ENCODE data around the gene SORCS2. TPM values are rescaled to one million over a fixed set of nuclear protein-coding genes. Genes with fewer than 3 reads are reported as not detected.
A peak's percentile ranks its signal among the peaks of the same experiment; 100 is the strongest.

Gene SORCS2
- total RNA-seq, 2 donors from 2014 or later: 0.05 to 0.07 TPM

DNA sequence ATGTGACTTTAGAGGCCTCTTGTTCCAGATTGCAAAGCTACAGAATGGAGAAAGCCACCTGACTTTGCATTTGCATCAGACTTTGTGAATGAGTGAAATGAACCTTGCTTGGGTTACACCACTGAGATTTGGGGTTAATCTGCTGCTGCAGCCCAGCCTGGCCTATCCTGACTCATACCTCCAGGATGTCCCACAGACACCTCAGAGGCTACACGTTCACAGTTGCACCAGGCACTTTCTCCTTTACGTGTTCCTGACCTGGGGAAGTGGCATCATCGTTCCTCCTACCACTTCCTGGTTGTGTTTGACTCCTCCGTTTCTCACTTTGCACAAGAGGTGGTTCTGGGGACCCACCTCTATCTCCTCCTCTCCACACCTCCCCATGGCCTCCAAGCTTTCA lies 9.2 kb upstream of the SORCS2 start:
- Mint-ChIP-seq H3K27me3 (ENCODE audit: low read depth) (peaks cover 15% of the 10 kb centered on the region), H3K9me3 (peaks cover 11 to 13% of the 10 kb centered on the region in 2 donors), H3K4me3 (peak overlapping the region; percentile 35 to 47), H3K36me3 (ENCODE audit: insufficient read depth in 2 of 2) (peaks cover 9 to 10% of the 10 kb centered on the region in 2 donors), H3K27ac (no peak overlapping the region), H3K4me1 (ENCODE audit: low read depth) (peaks cover 14% of the 10 kb centered on the region)
- ATAC-seq (replicated peaks in 1 of 2) (peak; percentile 98 to 100), DNase-seq (peak; percentile 59 to 69)

DNA sequence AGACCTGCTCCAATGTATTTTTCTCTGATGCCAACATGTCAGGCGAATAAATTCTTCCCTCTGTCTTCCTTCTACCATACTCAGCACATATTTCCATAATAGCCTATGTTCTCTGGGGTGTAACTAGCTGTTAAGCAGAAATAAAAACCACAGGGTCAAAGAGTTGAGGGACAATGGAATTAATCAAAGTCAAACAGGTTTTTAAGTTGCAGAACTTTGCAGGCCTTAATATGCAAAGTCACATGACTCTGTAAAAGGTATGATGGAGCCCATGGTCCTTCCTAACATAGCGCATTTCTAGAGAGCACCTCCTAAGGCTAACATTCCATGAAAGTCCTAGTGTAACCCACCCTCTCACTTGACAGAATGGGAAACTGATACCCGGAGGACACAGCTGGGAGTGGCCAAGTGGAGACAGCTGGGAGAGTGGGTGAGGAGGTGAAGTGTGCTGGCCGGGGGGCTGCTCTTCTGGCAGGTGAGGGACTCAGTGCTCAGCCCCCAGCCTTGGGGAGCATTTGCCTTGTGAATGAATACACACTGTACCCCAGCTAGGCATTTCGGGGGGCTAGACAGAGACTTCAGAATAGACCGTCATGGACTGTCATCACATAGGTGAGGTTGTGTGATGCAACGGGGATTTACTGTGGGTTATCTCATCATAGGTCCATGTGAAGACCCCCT lies 8.4 kb upstream of the SORCS2 start:
- H3K27ac Mint-ChIP-seq: no peak overlapping the region
- H3K9me3 Mint-ChIP-seq: peaks cover 11 to 13% of the 10 kb centered on the region in 2 donors
- peaks cover 15% of the 10 kb centered on the region for H3K27me3 Mint-ChIP-seq (ENCODE audit: low read depth)
- DNase-seq: no peak
- ATAC-seq (replicated peaks in 1 of 2): no peak
- H3K36me3 Mint-ChIP-seq (ENCODE audit: insufficient read depth in 2 of 2): peaks cover 9 to 10% of the 10 kb centered on the region in 2 donors
- H3K4me3 Mint-ChIP-seq: no peak overlapping the region
- H3K4me1 Mint-ChIP-seq (ENCODE audit: low read depth): peaks cover 14% of the 10 kb centered on the region

DNA sequence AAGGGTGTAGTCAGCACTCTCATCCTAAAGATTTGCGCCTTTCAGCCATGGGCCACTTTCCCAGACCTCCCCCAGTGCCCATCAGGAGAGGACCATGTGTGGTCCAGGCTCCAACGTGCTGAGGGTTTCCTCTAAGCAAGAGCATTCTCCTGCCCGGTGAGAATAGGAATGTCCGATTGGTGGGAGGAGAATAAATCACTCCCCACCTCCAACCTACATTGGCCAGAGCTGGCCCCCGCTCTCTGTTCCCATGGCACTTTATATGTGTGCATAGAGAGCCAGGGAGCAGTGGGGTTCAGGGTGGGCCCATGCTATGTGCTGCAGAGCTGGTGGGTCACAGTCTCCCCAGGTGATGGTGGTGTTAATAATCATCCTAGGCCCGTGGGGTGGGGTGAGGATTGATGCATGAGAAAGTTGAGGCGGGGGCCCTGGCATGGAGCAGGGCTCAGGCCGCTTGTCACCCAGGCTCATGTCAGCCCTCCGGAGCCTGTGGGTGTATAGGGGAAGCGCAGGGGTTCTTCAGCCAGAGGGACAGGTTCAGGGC lies 6.8 kb upstream of the SORCS2 start:
- no peak for DNase-seq
- Mint-ChIP-seq H3K27ac (no peak overlapping the region), H3K9me3 (peaks cover 6 to 8% of the 10 kb centered on the region in 2 donors), H3K4me3 (no peak overlapping the region), H3K36me3 (ENCODE audit: insufficient read depth in 2 of 2) (peaks cover 5 to 6% of the 10 kb centered on the region in 2 donors), H3K4me1 (ENCODE audit: low read depth) (peaks cover 14% of the 10 kb centered on the region), H3K27me3 (ENCODE audit: low read depth) (peaks cover 30% of the 10 kb centered on the region)
- no peak for ATAC-seq (replicated peaks in 1 of 2)

DNA sequence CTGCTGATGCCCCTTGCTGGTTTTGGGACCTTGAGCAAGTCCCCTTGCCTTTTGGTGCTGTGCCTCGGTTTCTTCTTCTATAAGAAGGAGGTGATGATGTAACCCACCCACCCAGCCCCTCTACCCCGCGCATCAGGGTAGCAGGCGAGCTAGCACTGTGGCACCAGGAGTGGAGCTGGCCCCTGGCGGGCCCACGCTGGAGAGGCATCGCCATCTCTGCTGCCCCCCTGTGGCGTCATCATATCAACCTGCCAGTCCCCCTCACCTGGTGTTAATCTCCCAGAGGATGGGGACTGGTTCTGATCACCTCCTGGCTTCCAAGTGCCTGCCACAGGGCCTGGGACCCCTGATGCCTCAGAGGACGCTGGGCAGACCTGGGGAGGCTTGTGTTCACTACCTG lies 6.3 kb upstream of the SORCS2 start:
- ATAC-seq (replicated peaks in 1 of 2): no peak
- Mint-ChIP-seq H3K4me3 (no peak overlapping the region), H3K36me3 (ENCODE audit: insufficient read depth in 2 of 2) (peaks cover 5 to 6% of the 10 kb centered on the region in 2 donors), H3K4me1 (ENCODE audit: low read depth) (peaks cover 14% of the 10 kb centered on the region), H3K27ac (no peak overlapping the region), H3K27me3 (ENCODE audit: low read depth) (peaks cover 32% of the 10 kb centered on the region), H3K9me3 (peaks cover 6 to 7% of the 10 kb centered on the region in 2 donors)
- peak; percentile 29 to 32 for DNase-seq

DNA sequence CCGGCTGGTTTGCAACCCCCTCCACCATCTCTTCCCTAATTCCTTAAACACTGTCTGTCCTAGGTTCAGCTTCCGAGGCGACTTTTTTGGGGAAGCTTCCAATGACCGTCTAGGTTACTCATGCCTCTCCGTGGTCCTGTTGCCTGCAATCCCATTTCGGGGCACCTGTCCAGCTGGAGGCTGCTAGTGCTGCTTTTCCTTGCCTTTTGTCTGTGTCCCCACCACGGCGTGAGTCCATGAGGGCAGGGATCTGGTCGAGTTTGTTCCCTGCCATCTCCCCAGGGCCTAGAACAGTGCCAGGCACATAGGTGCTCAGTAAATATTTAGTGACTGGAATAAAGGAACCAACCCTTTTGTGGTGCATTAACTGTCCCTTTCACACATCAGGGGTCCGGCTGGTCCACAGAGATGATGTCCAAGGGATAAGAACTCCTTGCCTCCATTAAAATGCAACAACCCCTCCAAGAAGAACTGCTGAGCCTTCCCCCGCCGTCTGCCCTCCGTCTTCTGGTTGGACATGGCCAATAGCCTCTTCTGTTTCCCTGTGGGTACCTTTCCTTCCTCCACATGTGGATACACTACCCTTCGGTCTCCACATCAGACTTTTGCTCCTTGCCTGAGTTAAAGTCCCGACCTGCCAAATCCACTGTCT lies 5.7 kb upstream of the SORCS2 start:
- peaks cover 5 to 6% of the 10 kb centered on the region in 2 donors for H3K36me3 Mint-ChIP-seq (ENCODE audit: insufficient read depth in 2 of 2)
- H3K27ac Mint-ChIP-seq: no peak overlapping the region
- DNase-seq: no peak
- peaks cover 32% of the 10 kb centered on the region for H3K27me3 Mint-ChIP-seq (ENCODE audit: low read depth)
- peaks cover 14% of the 10 kb centered on the region for H3K4me1 Mint-ChIP-seq (ENCODE audit: low read depth)
- no peak overlapping the region for H3K4me3 Mint-ChIP-seq
- no peak for ATAC-seq (replicated peaks in 1 of 2)
- peaks cover 4 to 6% of the 10 kb centered on the region in 2 donors for H3K9me3 Mint-ChIP-seq

DNA sequence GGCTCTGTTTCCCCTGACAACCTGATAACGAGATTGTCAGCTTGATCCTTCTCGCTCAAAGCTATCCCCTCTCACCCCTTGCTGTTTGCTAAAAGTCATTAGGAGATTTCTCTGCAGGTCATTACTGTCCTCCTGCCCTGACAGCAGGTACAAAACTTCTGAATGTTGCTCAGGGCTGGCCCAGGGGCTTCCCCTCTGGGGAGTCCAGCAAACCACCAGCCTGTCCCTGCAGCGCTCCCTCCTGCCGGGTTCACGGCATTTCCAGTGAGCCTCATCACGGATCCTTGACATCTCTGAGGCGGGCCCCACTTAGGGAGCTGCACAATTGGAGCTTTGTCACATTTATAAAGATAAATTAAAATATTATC lies 5.2 kb upstream of the SORCS2 start:
- no peak overlapping the region for H3K27ac Mint-ChIP-seq
- H3K9me3 Mint-ChIP-seq: peaks cover 4 to 5% of the 10 kb centered on the region in 2 donors
- DNase-seq: no peak
- H3K36me3 Mint-ChIP-seq (ENCODE audit: insufficient read depth in 2 of 2): peaks cover 5 to 6% of the 10 kb centered on the region in 2 donors
- H3K27me3 Mint-ChIP-seq (ENCODE audit: low read depth): peaks cover 32% of the 10 kb centered on the region
- H3K4me3 Mint-ChIP-seq: no peak overlapping the region
- no peak for ATAC-seq (replicated peaks in 1 of 2)
- H3K4me1 Mint-ChIP-seq (ENCODE audit: low read depth): peaks cover 14% of the 10 kb centered on the region

DNA sequence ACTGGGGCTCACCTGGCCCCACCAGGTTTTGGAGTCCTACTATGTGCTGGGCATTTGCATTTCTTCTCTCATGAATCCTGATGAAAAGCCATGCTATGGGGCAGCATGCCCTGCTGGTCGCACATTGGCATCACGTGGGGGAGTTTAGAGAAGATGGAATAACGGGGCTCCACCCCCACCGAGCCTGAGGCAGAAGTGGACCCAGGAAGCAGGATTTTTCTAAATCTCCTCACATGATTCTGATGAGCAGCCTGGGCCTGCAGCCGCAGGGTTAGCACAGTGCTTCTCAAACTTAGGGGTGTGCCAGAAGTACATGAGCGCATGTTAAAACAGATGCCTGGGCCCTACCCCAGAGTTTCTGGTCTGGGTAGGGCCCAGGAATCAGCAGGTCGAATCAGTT lies 4.6 kb upstream of the SORCS2 start:
- DNase-seq (no peak), ATAC-seq (replicated peaks in 1 of 2) (no peak)
- H3K4me1 Mint-ChIP-seq (ENCODE audit: low read depth): peaks cover 12% of the 10 kb centered on the region
- no peak overlapping the region for H3K4me3 Mint-ChIP-seq
- peaks cover 4% of the 10 kb centered on the region in 2 donors for H3K9me3 Mint-ChIP-seq
- H3K27ac Mint-ChIP-seq: no peak overlapping the region
- peaks cover 32% of the 10 kb centered on the region for H3K27me3 Mint-ChIP-seq (ENCODE audit: low read depth)
- peaks cover 4 to 5% of the 10 kb centered on the region in 2 donors for H3K36me3 Mint-ChIP-seq (ENCODE audit: insufficient read depth in 2 of 2)

DNA sequence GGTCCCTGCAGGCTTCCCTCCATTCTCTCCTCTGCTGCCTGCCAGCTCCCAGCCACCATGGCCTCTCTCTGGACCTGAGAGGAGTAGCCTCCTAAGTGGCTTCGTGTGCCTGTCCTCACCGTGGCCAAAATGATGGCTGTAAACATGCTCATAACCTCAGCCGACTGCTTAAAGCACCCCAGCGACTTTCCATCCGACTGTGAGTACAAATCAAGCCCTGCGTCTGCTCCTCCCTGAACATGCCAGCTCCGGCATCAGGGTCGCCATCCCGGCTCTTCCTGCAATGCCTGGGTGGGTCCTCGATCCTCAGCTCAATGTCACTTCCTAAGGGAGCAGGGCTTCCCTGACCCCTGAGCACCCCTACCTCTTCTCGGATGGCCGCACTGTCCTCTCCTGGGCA lies 3.3 kb upstream of the SORCS2 start:
- H3K27me3 Mint-ChIP-seq (ENCODE audit: low read depth): peaks cover 32% of the 10 kb centered on the region
- H3K9me3 Mint-ChIP-seq: no peaks in the 10 kb centered on the region
- H3K36me3 Mint-ChIP-seq (ENCODE audit: insufficient read depth in 2 of 2): peaks cover 0 to 1% of the 10 kb centered on the region in 2 donors

DNA sequence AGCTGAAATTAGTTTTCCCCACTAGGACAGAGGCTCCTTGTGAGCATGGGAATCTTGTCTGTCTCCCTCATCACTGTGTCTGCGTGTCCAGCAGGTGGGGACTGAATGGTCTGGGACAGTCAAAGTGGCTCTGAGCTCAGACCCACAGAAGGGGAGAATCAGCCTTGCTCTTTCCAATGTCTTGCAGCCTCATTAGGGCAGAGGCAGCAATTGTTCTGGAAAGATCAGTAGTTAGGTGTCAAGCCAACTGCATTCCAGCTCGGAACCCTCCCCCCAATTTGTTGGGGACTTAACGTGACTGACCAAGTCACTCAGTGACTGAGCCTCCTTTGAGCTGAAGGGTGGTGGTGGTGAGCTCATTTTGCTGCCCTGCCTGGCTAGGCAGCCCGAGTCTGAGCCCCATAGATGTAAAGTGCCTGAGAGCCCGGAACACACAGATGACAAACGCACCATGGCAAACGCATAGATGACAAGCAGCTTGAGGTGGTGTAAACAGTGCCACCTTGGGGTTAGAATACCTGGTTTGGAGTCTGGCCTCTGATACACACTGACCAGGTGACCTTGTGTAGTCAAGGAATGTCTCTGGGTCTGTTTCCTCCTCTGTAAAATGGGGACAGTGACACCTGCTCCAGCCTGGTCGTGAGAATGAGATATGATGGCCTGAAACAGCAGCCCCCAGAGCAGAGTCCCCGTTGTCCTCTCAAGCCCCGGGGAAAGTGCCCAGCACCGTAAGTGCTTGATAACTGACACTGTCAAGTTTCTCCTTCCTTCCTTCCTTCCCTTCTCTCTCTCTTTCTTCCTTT lies 2.7 kb upstream of the SORCS2 start:
- H3K4me1 Mint-ChIP-seq (ENCODE audit: low read depth): no peaks in the 10 kb centered on the region
- H3K4me3 Mint-ChIP-seq: no peak overlapping the region
- H3K9me3 Mint-ChIP-seq: no peaks in the 10 kb centered on the region
- H3K36me3 Mint-ChIP-seq (ENCODE audit: insufficient read depth in 2 of 2): peaks cover 0 to 1% of the 10 kb centered on the region in 2 donors
- no peak for DNase-seq
- H3K27me3 Mint-ChIP-seq (ENCODE audit: low read depth): peaks cover 32% of the 10 kb centered on the region
- no peak for ATAC-seq (replicated peaks in 1 of 2)
- no peak overlapping the region for H3K27ac Mint-ChIP-seq

More for the DNA sequence above, 3.3 kb upstream of the SORCS2 start:
- DNase-seq: no peak
- no peak for ATAC-seq (replicated peaks in 1 of 2)
- H3K27ac Mint-ChIP-seq: no peak overlapping the region
- H3K4me1 Mint-ChIP-seq (ENCODE audit: low read depth): no peaks in the 10 kb centered on the region
- no peak overlapping the region for H3K4me3 Mint-ChIP-seq

DNA sequence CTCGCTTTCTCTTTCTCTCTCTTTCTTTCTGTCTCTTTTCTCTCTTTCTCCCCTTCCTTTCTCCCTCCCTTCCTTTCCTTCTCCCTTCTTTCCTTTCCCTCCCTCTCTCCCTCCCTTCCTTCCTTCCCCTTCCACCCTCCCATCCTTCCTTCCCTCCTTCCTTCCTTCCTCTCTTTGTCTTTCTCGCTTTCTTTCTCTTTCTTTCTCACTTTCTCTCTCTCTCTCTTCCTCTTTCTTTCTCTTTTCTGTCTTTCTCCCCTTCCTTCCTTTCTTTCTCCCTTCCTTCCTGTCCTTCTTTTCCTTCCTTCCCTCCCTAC lies 2.1 kb upstream of the SORCS2 start:
- DNase-seq (no peak), ATAC-seq (replicated peaks in 1 of 2) (no peak)
- Mint-ChIP-seq H3K27me3 (ENCODE audit: low read depth) (peaks cover 32% of the 10 kb centered on the region), H3K9me3 (no peaks in the 10 kb centered on the region), H3K36me3 (ENCODE audit: insufficient read depth in 2 of 2) (peaks cover 0 to 1% of the 10 kb centered on the region in 2 donors), H3K27ac (no peak overlapping the region), H3K4me3 (no peak overlapping the region), H3K4me1 (ENCODE audit: low read depth) (no peaks in the 10 kb centered on the region)

DNA sequence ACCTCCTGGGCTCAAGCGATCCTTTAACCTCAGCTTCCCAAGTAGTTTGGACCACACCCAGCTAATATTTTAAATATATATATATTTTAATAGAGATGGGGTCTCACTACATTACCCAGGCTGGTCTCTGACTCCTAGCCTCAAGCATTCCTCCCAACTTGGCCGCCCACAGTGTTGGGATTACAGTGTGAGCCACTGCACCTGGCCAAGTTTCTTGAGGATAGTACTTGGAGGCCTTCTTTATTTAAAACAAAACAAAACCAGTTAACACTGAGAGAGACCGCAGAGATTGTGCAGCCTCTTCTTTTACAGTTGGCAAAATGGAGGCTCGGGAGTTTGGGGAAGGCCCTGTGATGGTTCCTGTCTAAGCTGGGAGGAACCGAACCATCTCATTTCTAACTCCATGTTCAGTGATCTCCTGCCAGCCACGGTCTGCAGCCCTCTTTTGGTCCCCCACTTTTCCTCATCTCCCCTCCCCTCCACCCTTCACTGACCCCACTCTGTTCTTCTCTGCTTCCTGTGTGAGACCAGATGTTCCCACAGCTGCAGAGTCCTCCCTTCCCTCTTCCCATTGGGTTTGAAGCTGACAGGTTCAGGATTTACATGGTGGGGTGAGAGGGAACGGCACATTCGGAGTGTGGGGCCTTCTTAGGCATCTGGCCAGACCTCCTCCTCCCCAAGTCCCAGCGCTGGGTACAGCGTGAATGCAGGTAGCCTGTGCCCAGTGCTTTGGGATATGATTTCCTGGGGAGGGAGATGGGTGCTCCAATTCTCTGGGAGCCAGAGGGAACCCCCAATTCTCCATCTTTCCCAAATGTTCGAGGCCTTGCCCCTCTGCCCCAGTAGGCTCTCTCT lies 1.4 kb upstream of the SORCS2 start:
- ATAC-seq (replicated peaks in 1 of 2) (no peak), DNase-seq (no peak)
- Mint-ChIP-seq H3K9me3 (no peaks in the 10 kb centered on the region), H3K36me3 (ENCODE audit: insufficient read depth in 2 of 2) (peaks cover 0 to 1% of the 10 kb centered on the region in 2 donors), H3K27ac (no peak overlapping the region), H3K4me3 (no peak overlapping the region), H3K27me3 (ENCODE audit: low read depth) (peaks cover 37% of the 10 kb centered on the region), H3K4me1 (ENCODE audit: low read depth) (no peaks in the 10 kb centered on the region)

DNA sequence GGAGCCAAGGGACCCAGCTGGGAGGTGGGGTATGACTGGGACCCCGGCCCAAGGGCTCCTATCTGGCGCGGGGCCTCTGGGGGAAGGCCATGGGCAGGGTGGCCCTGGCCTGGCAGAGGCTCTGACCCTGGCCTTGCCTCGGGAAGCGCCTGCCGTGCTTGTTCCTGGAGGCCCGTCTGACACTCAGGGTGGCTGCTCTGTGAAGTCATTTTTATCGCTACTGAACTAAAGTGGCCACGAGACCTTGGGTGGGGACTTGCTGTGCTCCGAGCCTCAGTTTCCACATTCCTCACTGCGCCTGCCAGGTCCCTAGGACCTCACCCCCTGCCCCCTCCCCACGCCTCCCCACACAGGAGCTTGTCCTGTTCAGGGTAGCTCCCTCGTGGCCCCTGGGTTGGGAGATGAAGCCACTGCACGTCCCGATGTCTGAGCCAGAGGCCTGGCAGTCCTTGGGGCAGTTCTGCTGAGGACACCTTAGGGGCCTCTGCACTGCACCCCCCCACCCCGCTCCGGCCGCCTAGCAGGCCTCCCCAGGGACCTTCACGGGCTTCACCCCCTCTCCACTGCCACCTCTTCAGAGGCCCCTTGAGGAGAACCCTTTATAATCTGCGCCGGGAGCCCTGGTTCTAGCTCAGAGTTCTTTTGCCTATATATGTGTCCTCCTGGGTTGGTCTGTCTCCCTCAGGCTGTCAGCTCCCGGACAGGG lies 639 bp upstream of the SORCS2 start:
- Mint-ChIP-seq H3K9me3 (no peaks in the 10 kb centered on the region), H3K4me3 (peak overlapping the region in 1 of 2 donors; percentile 44), H3K27ac (no peak overlapping the region), H3K4me1 (ENCODE audit: low read depth) (no peaks in the 10 kb centered on the region), H3K36me3 (ENCODE audit: insufficient read depth in 2 of 2) (peaks cover 0 to 1% of the 10 kb centered on the region in 2 donors), H3K27me3 (ENCODE audit: low read depth) (peaks cover 40% of the 10 kb centered on the region)
- DNase-seq (no peak), ATAC-seq (replicated peaks in 1 of 2) (no peak)

Data from activated T-cell treated with anti-CD3 and anti-CD28 coated beads, Interleukin-2, amount 50 U/mL, for 72 hours (primary cell).